NCI-H187 treated with DMSO at 0.1 percent for 48 hours (cell line): ENCODE data around the gene MAP3K6.

Source experiments
- DNase-seq: peaks from one replicate; lab custom pipeline; 2025; lab: John Stamatoyannopoulos, UW

The MAP3K6 gene

GRCh38 chr1:27333717-27334279, 33.0 kb downstream of the MAP3K6 start:
- no peak for DNase-seq

DNA sequence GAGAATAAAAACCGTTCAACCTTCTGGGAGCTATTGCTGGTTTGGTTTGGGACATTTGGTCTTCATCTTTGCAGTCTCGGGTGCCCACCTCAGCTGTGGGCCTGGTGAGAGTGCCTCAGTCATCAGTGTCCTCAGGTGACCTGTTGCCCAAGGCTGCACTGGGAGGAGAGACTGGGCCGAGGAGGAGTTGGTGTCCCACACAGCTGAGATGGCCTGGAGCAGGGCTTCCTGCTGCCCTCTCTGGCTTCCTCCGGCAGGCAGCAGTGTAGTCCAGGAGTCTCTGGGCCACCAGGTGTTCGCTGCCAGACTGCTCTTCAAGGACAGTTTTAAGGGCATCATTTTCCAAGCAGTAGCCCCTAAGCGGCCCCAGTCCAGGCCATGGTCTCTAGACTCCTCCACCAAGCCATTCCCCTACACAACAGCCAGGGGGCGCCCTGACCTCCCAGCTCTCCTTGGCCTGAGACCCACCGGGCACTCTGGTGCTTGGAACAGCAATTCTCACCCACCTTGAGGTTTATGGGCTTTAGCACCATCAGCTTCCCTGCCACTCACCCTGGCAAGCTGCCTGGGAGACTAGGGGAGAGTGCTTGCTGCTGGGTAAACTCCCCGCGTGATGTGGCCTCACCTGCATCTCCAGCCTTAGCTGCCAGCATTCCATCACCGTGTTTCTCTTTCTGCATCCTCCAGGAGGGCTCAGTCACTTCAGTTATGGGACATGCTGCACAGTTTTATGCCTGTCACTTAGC, 34.1 kb downstream of the MAP3K6 start:
- DNase-seq: no peak

DNA sequence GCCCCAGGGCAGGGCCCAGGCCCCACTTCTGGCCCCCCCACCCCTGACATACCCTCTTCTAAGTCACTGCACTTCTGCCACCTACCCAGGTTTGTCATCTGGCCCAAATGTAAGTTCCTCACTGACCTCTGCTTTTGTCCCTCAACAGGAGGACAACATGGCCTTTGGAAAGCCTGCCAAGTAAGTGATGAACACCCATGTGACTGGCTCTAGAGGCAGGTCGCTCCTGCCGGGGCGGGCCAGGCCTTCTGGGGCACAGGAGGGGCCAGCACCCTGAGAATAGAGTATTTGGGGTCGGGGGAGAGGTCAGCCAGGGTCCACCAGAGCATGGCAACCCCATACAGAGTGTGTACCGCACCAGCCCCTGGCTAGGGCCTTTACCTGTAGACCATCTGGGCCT, 34.8 kb downstream of the MAP3K6 start:
- no peak for DNase-seq

DNA sequence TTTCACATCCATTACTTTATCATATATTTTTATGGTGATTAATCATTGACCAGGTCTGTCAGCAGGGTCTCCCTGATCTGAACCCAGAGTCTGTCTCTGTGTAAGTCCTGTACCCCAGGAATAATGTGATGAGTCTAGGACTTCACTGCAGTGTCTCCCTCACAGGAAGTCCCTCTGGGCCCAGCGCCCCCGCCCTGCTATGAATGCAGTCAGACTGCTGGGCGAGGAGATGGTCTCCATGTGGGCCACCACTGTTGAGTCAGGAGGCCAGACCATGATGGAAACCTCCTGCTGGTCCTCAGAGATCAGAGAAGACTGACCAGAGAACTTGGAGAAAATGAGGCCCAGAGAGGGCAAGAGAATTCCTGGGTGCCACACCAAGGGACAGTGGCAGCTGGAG, 35.3 kb downstream of the MAP3K6 start:
- no peak for DNase-seq

- DNase-seq: no peak
Observed at GRCh38 chr1:27330786-27331185, 36.0 kb downstream of the MAP3K6 start.

DNA sequence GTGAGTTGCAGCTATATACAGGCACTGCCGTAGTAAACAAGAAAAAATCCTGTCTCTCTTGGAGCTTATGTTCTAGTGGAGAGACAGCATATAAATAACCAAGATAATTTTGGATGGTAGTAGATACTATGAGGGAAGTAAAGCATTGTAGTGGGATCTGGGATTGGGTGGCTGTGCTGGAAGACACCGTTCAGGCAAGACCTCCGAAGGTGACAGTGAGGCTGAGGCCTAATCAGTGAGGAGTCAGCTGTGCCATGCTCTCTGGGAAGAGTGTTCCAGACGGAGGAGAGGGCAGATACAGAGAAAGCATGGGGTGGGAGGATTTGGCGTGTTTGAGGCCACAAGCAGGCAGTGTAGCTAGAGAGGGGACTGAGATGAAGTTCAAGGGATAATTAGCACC, 38.8 kb downstream of the MAP3K6 start:
- no peak for DNase-seq

DNA sequence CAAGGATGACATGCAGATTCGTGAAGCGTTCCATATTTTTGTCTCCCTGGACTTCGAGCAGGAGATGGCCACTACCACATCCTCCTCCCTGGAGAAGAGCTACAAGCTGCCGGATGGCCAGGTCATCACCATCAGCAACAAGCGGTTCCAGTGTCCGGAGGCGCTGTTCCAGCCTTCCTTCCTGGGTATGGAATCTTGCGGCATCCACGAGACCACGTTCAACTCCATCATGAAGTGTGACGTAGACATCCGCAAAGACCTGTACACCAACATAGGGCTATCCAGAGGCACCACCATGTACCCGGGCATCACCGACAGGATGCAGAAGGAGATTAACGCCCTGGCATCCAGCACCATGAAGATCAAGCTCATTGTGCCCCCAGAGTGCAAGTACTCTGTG, 41.5 kb downstream of the MAP3K6 start:
- DNase-seq: no peak

DNA sequence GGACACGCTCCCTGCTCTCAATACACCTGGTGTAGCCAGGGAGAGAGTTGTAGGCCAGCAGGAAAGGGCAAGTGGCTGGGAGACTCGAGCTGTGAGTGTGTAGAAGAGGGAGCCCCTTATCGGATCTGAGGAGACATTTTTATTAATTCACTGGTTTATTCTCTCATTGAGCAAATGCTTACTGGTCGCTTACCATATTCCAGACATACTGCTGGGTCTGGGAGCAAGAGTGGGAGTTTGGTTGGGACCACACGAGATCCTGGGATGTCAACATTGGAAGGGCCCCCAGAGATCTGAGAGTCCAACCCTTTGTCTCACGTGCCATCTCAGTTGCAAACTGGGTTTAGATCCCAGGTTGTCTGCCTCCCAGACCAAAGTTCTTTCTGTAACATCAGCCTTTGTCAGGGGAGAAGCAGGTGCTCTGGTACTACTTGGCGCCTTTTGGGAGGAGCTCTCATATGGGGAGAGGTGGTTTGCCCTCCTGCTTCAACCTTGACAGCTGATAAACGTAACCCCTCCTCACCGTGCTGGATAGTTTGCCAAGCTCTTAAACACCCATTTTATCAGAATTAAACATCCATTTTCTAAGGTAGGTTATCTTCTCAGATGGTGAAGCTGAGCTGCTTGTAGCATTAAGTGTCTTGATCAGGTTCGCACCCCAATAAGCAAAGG, 44.1 kb downstream of the MAP3K6 start:
- DNase-seq: no peak

DNA sequence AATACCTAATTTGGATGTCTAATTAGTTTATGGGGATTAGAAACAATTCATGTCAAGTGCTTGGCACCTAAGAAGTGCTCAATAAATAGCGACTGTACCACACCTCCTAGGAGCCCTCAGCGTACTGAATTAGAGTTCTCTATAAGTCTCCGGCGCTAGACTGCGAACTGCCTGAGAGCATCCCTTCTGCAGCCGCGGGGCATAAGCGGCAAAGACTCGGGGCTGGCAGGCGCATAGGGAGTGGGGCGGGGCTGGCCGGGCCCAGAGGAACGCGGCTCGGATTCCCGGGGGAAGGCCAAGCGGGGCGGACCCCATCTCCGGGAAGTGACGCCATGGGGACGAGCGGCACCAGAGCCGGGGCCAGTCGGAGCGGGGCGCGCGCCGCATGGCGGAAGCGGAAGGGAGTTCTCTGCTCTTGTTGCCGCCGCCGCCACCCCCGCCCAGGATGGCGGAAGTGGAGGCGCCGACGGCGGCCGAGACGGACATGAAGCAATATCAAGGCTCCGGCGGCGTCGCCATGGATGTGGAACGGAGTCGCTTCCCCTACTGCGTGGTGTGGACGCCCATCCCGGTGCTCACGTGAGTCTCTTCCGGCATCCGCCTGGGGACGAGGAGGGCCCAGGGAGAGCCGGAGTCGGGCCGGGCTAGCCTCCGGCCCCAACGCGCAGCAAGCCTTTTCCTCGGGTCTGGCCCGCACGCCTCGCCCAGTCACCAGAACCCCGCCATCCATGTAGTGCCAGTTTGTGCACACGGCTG, 44.8 kb downstream of the MAP3K6 start, which contains the start of gene TMEM222:
Gene TMEM222, plus strand, starts transcription at position 351 of the 756 bp plus-strand sequence. Its CDS starts 35 bp downstream, at position 386.
- peak; percentile 72 for DNase-seq

DNA sequence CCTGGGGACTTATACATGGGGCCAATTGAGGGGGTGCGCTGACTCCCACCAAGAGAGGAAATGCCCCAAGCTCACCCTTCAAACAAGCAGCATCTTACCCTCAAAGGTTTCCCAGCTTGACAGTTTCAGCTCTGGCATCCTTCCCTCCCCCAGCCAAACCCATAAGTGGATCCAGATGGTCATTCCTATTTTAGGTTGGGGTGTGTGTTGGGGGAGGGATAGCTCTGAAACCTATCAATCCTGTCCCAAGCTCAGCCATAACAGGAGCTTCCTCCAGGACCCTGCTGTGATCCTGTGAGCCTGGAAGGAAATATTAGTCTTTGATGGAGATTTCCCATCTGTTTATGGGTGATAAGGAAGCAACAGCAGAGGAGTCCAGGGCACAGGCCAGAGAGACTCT, 48.2 kb downstream of the MAP3K6 start:
- no peak for DNase-seq

- no peak for DNase-seq
Observed at GRCh38 chr1:27318136-27318535, 48.6 kb downstream of the MAP3K6 start.

- no peak for DNase-seq
Observed at GRCh38 chr1:27316860-27317259, 49.9 kb downstream of the MAP3K6 start.

- no peak for DNase-seq
Observed at GRCh38 chr1:27314737-27315136, 52.0 kb downstream of the MAP3K6 start.

DNA sequence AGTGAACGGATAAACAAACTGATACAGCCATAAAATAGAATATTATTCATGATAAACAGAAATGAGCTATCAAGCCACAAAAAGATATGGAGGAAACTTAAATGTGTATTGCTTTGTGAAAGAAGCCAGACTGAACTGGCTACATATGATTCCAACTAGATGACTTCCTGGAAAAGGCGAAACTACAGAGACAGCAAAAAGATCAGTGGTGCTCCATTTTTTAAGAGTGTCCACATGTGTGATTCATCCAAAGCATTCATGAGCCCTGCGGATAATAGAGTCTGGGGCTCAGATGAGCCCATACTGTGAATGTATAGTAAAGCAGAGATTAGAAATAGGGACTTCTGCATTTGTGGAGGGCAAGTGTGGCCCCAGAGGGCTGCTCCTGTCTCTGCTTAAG, 52.6 kb downstream of the MAP3K6 start:
- DNase-seq: no peak

DNA sequence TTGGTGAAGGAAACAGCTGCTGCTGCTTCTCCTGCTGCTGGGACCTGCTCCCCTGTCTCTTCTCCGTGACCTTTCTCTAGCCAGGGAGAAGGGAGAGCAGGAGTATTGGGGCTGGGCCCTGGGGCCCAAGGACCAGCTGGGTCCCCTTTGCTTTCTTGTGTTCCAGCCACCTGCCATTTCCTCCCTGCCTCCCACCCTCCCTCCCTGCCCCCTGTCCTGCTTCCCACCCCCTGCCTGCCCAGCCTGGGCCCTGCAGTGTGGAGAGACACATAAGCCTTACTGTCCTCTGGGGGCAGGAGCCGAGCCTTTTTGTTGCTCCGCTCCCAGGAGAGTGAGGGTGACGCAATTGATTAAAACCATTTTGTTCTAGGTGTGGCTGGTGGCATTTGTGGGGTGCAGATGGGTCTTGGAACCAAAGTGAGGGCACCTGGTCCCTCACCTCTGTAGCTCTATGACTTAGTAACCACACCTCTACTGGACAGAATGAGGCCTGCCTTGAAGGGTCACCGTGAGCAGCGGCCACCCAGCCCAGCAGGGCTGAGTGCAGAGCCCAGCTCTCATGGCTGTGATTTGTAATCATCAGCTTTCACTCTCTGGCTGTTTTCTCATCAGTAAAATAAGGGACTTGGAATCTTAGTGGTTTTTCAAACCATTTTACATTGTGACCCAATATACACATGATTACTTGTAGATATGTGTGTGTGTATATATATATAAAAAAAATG, 58.7 kb downstream of the MAP3K6 start:
- DNase-seq: no peak

GRCh38 chr1:27306892-27307761, 59.6 kb downstream of the MAP3K6 start:
- peak; percentile 94 for DNase-seq

DNA sequence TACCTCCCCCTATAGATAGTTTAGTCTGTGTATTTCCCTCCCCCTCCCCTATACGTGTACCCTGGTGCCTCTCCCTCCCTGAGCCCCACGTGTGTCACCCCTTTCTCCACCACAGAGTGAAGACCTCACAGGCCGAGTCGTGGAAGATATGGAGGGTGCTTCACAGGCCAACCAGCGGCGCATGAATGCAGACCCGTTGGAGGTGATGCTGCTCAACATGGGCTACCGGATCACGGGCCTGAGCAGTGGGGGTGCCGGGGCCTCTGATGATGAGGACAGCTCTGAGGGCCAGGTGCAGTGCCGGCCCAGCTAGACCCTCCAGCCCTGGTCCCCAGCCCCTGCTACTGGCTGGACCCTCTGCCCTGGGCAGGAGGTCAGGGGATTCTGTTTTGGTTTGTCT, 60.7 kb downstream of the MAP3K6 start:
- no peak for DNase-seq
